A673 (cell line): Measurements from ENCODE around the gene PROC. TPM values are rescaled to one million over a fixed set of nuclear protein-coding genes. Genes with fewer than 3 reads are reported as not detected.
"Not testable (repeated sequence)": the region's sequence is repeated elsewhere in the genome, so short reads cannot be mapped to it uniquely, and the experiment has no call there.

ENCODE experiments used
- BruUV-seq: library from RNA; stranded (reverse); fragments of 400-500 nt; replicated peaks from 2 replicates; lab custom pipeline; 2021; lab: Mats Ljungman, UMichigan
- CTCF ChIA-PET: fragments of 300-600 bp; sonication (Branson Sonifier 250); formaldehyde crosslinking; loops from one replicate; lab custom pipeline; 2022; ENCODE audit warnings: antibody characterized with exemption; lab: Charles Lee
- POLR2A ChIA-PET: fragments of 300-600 bp; sonication (Branson Sonifier 250); formaldehyde crosslinking; loops from one replicate; lab custom pipeline; 2022; ENCODE audit warnings: antibody characterized with exemption; ENCODE audit not compliant: low non-redundant PET; lab: Charles Lee
- DNase-seq: peaks from one replicate; pipeline ENCODE4 v3.0.0-alpha.2; 2015; ENCODE audit warnings: low spot score
- H3K27ac ChIP-seq: fragments of 200-600 bp; sonication (generic); 2 replicates; pipeline ENCODE4 v1.5.1; 2016; ENCODE audit warnings: mixed run types, low read depth, mild to moderate bottlenecking, mixed read lengths, antibody characterized with exemption, low read length; ENCODE audit not compliant: poor library complexity, severe bottlenecking
- H3K27me3 ChIP-seq: fragments of 200-600 bp; sonication (generic); replicated peaks from 2 replicates; pipeline ENCODE4 v1.6.1; 2017; ENCODE audit warnings: mixed run types, low read depth, mild to moderate bottlenecking, mixed read lengths, antibody characterized with exemption, low read length; ENCODE audit not compliant: insufficient read depth, poor library complexity
- H3K36me3 ChIP-seq: fragments of 200-600 bp; sonication (generic); 2 replicates; pipeline ENCODE4 v1.6.1; 2016; ENCODE audit warnings: mixed run types, mild to moderate bottlenecking, mixed read lengths, antibody characterized with exemption, low read length; ENCODE audit not compliant: insufficient read depth, poor library complexity, severe bottlenecking
- H3K4me1 ChIP-seq: fragments of 200-600 bp; sonication (generic); 2 replicates; pipeline ENCODE4 v1.6.1; 2017; ENCODE audit warnings: mixed run types, mild to moderate bottlenecking, mixed read lengths, antibody characterized with exemption, low read length; ENCODE audit not compliant: insufficient read depth, poor library complexity, severe bottlenecking
- H3K4me3 ChIP-seq: fragments of 200-600 bp; sonication (generic); 2 replicates; pipeline ENCODE4 v1.5.1; 2016; ENCODE audit warnings: low read depth, mixed run types, mild to moderate bottlenecking, mixed read lengths, low read length; ENCODE audit not compliant: poor library complexity, severe bottlenecking
- H3K9me3 ChIP-seq: fragments of 200-600 bp; sonication (generic); 2 replicates; pipeline ENCODE4 v1.6.1; 2016; ENCODE audit warnings: mixed run types, low read depth, mild to moderate bottlenecking, mixed read lengths, antibody characterized with exemption, low read length; ENCODE audit not compliant: poor library complexity, severe bottlenecking
- EZH2 ChIP-seq: fragments of 200-600 bp; sonication (generic); IDR thresholded peaks from 2 replicates; pipeline ENCODE4 v1.6.1; 2017; ENCODE audit warnings: borderline replicate concordance, low read depth, mild to moderate bottlenecking, mixed read lengths, antibody characterized with exemption, low read length; ENCODE audit not compliant: poor library complexity, severe bottlenecking
- intact Hi-C: fragments of 100-400 bp; cut with micrococcal nuclease; formaldehyde crosslinking; loops from one replicate; pipeline ENCODE4 v1.10.0; 2022; ENCODE audit not compliant: unreplicated experiment
- total RNA-seq: library from RNA; stranded (reverse); gene quantifications from 2 replicates; pipeline ENCODE4 v1.2.3, GENCODE V29; 2021
- TF ChIP-seq, protein P1 (sequence below): fragments of 300-800, 200-600 bp; sonication (generic); conservative IDR thresholded peaks from 2 replicates; pipeline ENCODE4 v1.5.1; 2017; ENCODE audit warnings: low read depth, mild to moderate bottlenecking, antibody characterized with exemption, low read length, moderate library complexity, mixed read lengths

The PROC gene
- total RNA-seq, 1 experiment from 2014 or later = not detected

DNA sequence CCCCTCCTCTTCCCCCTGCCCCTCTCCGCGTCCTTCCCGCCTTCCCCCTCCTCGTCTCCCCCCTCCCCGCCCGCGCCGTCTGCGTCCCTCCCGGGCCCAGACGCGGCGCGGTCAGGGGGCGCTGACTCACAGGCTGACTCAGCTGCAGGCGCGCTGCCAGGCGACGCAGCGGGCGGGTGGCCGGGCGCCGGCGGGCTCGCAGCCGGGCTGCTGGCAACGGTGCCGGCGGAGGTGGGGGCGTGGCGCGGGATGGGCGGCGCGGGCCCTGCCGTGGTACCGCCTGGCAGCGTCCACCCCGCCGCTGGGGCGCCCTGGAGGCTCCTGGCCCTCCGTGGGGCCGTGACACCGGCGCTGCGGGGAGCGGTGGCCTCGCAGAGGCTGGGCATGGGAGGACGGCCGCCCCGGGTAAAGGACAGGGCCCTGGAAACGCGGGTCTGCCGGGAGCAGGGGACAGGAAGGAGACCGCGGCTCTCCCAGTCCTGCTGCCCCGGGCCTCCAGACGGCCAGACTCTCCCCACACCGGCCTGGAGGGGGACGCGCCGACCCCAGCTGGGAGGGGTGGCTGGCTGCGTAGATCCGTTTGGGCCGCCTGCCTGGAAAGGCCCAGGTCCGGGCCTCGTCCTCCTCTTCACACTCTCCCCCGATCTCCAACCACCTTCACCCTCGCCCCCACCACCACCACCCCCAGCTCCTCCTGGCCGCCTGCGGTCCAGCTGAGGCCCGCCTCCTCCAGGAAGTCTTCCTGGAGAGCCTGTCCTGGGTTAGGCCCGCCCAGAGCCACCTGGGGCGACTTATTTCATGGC, 10.0 kb upstream of the PROC start:
- Histone ChIP-seq H3K4me3 (peak overlapping the region; percentile 43), H3K27me3 (no peaks in the 10 kb centered on the region), H3K4me1 (peaks cover 32% of the 10 kb centered on the region), H3K36me3 (no peaks in the 10 kb centered on the region), H3K27ac (peak overlapping the region; percentile 74), H3K9me3 (peaks cover 7% of the 10 kb centered on the region)
- CTCF ChIA-PET = interaction anchor here (0.6 kb wide), 1 partner anchor 23 kb away, joined by 4 read pairs; no protein-coding TSS in a partner anchor
- DNase-seq = peak; percentile 96
- BruUV-seq = no TSS peak
- TF ChIP-seq EZH2 = no peak
- TF ChIP-seq, protein P1, sequence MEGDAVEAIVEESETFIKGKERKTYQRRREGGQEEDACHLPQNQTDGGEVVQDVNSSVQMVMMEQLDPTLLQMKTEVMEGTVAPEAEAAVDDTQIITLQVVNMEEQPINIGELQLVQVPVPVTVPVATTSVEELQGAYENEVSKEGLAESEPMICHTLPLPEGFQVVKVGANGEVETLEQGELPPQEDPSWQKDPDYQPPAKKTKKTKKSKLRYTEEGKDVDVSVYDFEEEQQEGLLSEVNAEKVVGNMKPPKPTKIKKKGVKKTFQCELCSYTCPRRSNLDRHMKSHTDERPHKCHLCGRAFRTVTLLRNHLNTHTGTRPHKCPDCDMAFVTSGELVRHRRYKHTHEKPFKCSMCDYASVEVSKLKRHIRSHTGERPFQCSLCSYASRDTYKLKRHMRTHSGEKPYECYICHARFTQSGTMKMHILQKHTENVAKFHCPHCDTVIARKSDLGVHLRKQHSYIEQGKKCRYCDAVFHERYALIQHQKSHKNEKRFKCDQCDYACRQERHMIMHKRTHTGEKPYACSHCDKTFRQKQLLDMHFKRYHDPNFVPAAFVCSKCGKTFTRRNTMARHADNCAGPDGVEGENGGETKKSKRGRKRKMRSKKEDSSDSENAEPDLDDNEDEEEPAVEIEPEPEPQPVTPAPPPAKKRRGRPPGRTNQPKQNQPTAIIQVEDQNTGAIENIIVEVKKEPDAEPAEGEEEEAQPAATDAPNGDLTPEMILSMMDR = no peak
- intact Hi-C loops = no loop called here
- POLR2A ChIA-PET = no interaction called here

DNA sequence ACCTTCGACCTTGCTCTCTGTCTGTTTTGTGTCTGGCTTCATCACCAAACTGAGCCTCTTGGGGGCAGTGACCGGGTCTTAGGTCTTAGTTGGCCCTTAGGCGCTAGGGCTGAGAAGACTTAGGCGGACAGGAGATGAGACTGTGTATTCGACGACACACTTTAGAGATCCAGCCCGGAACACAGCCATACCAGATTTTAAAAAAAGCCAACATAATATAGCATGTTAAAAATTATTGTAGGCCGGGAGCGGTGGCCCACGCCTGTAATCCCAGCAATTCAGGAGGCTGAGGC, 9.5 kb upstream of the PROC start:
- intact Hi-C loops = no loop called here
- POLR2A ChIA-PET = no interaction called here
- peak overlapping the region; percentile 43 for H3K4me3 ChIP-seq
- DNase-seq = no peak
- CTCF ChIA-PET = interaction anchor here (0.6 kb wide), 1 partner anchor 23 kb away, joined by 4 read pairs; no protein-coding TSS in a partner anchor
- TF ChIP-seq EZH2 = no peak
- TF ChIP-seq, protein P1 = no peak
- H3K36me3 ChIP-seq = no peaks in the 10 kb centered on the region
- peak overlapping the region; percentile 74 for H3K27ac ChIP-seq
- peaks cover 8% of the 10 kb centered on the region for H3K9me3 ChIP-seq
- H3K27me3 ChIP-seq = no peaks in the 10 kb centered on the region
- H3K4me1 ChIP-seq = peaks cover 37% of the 10 kb centered on the region
- BruUV-seq = no TSS peak

DNA sequence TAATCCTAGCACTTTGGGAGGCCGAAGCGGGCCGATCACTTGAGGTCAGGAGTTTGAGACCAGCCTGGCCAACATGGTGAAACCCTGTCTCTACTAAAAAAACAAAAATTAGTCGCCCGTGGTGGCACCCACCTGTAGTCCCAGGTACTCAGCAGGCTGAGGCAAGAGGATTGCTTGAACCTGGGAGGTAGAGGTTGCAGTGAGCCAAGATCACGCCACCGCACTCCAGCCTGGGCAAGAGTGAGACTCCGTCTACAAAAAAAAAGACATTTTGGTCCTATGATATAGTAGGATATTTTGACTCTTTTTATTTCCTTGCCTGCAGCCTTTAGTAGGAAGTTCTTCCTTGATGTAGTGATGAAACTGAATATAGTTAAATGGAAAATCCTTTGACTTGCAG, 8.5 kb upstream of the PROC start:
- H3K27ac ChIP-seq, POLR2A ChIA-PET, H3K27me3 ChIP-seq, intact Hi-C loops, DNase-seq, H3K4me3 ChIP-seq, CTCF ChIA-PET, H3K36me3 ChIP-seq, BruUV-seq, H3K9me3 ChIP-seq: not testable (repeated sequence)
- peaks cover 43% of the 10 kb centered on the region for H3K4me1 ChIP-seq
